Heart left ventricle (tissue), 13 donors: ENCODE results near the gene CHP1.

Experiments
- CTCF ChIP-seq, 12 donors: fragments of 200-600 bp; sonication (generic) in 4 of 12; IDR thresholded peaks; one replicate each; pipeline versions ENCODE4 v1.5.0 to v1.8.0; 2018 to 2022; ENCODE audit warnings: antibody characterized with exemption in 12 of 12, mild to moderate bottlenecking in 5 of 12
- POLR2A ChIP-seq, 2 donors: fragments of 450-650 bp; IDR thresholded peaks; one replicate each; pipeline ENCODE4 v1.6.1; 2017; ENCODE audit warnings: antibody characterized with exemption in 2 of 2, mild to moderate bottlenecking in 2 of 2, moderate library complexity in 2 of 2
- donor health status: ischemic (EF 13 %, LVEDD 7.1; RV severe dilation, severe dysfunction).
- donor health status: DM: no; HTN: yes; CAD: no.
- donor health status: DM: no; HTN: no; CAD: no.
- donor health status: ischemic (EF 25% LVEDD 6.9; RV normal size, moderate dysfunction).
- donor health status: ischemic (EF 25% LVEDD 5.7; RV mildly dilated, moderate dysfunction).
- donor health status: ischemic (EF 35%, LVEDD 5.7; RV mildly dilated, moderate dysfunction).
- donor health status: nonischemic (EF 11% LVEDD 7.7; RV severe dilation, severe dysfunction).
- donor health status: DM: yes; HTN: yes; CAD: no.
- donor health status: PGD.
- donor health status: ischemic (EF 29% LVEDD 5.4; RV normal size, mild dysfunction).
- donor health status: nonischemic (EF 23%, LVEDD 6.1; RV moderate dilation, normal function).

- TF ChIP-seq CTCF (IDR thresholded peaks at IDR 0.05) (no peak), POLR2A (IDR thresholded peaks at IDR 0.05) (no peak)
Observed at GRCh38 chr15:41182266-41182665, 48.8 kb upstream of the CHP1 start.
